Stomach (tissue), 4 donors: ENCODE measurements around the gene STAC2.

Source experiments
- CTCF ChIP-seq, 7 experiments: fragments of 450-650 bp in 4 of 7; fragments of 200-600 bp in 3 of 7; sonication (generic) in 3 of 7; IDR thresholded peaks; one replicate each; pipeline ENCODE4 v1.5.1; 2016 to 2019; ENCODE audit warnings: antibody characterized with exemption in 7 of 7, control low read depth in 2 of 7, mild to moderate bottlenecking in 1 of 7
- EP300 ChIP-seq: sonication (generic); formaldehyde crosslinking; IDR thresholded peaks from one replicate; pipeline ENCODE4 v1.6.1; 2017; ENCODE audit warnings: antibody characterized with exemption
- POLR2A ChIP-seq, 4 donors: fragments of 450-650 bp; IDR thresholded peaks; one replicate each; pipeline ENCODE4 v1.6.1; 2016; ENCODE audit warnings: antibody characterized with exemption in 4 of 4, control low read depth in 2 of 4, mild to moderate bottlenecking in 1 of 4, moderate library complexity in 1 of 4
- POLR2AphosphoS5 ChIP-seq, 3 donors: sonication (generic); formaldehyde crosslinking; IDR thresholded peaks; one replicate each; pipeline ENCODE4 v1.6.1; 2016; ENCODE audit warnings: antibody characterized with exemption in 3 of 3

GRCh38 chr17:39174920-39175694 is 50.6 kb downstream of the STAC2 start:
- TF ChIP-seq CTCF (IDR thresholded peaks at IDR 0.05) (peak in 5 of 7 experiments; percentile 63 to 90 (median 71)), POLR2A (IDR thresholded peaks at IDR 0.05) (no peak), EP300 (no peak), POLR2AphosphoS5 (IDR thresholded peaks at IDR 0.05) (no peak)
